Lower leg skin (tissue), 3 donors: Measurements from ENCODE around the gene FGF9.

Experiments
- CTCF ChIP-seq, 3 donors: fragments of 450-650 bp; IDR thresholded peaks; one replicate each; pipeline ENCODE4 v1.5.1; 2016; ENCODE audit warnings: antibody characterized with exemption in 3 of 3, mild to moderate bottlenecking in 3 of 3, moderate library complexity in 2 of 3
- POLR2A ChIP-seq, 2 donors: fragments of 450-650 bp; IDR thresholded peaks; one replicate each; pipeline ENCODE4 v1.6.1; 2016 to 2017; ENCODE audit warnings: antibody characterized with exemption in 2 of 2, mild to moderate bottlenecking in 1 of 2, moderate library complexity in 1 of 2

DNA sequence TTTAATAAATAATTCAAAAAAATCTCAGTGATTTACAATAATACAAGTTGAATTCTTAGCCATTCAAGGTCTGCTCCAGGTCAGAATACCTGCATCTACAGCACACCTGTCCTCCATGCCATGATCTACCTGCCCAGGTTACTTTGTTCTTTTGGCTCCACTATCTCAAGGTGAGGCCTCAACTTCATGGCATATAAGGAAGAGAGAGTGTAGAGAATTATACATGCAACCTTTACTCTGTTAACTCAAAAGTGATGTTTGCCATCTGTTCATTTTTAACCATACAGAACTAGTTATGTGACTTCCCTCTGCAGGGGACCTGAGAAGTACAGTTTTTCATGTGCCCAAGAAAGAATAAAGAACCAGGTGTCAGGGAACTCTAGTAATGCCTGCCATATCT lies 38.7 kb upstream of the FGF9 start:
- TF ChIP-seq CTCF (IDR thresholded peaks at IDR 0.05): no peak
- no peak for TF ChIP-seq POLR2A (IDR thresholded peaks at IDR 0.05)
